SK-N-SH (cell line): ENCODE data around the gene SEC14L5. TPM values are rescaled to one million over a fixed set of nuclear protein-coding genes. Genes with fewer than 3 reads are reported as not detected.

Experiments
- CTCF ChIA-PET: fragments of 300-600, 350-600 bp; formaldehyde crosslinking; extraction: SDS; loops from one replicate; lab custom pipeline; 2021; lab: Yijun Ruan, JAX
- POLR2A ChIA-PET: fragments of 350-600 bp; sonication (Branson Sonifier 250); formaldehyde crosslinking; extraction: SDS; loops from one replicate; lab custom pipeline; 2020; ENCODE audit warnings: antibody characterized with exemption, inconsistent platforms; lab: Yijun Ruan, JAX
- DNase-seq: peaks from one replicate; pipeline ENCODE4 v3.0.0; 2012
- H2AFZ ChIP-seq: fragments of 200-600 bp; sonication (generic); 2 replicates; pipeline ENCODE4 v1.8.1; 2016; ENCODE audit warnings: antibody characterized with exemption, mild to moderate bottlenecking, low read depth
- H3F3A ChIP-seq: fragments of 200-600 bp; sonication (generic); replicated peaks from 2 replicates; pipeline ENCODE3; 2016; ENCODE audit warnings: antibody characterized with exemption, mild to moderate bottlenecking; ENCODE audit not compliant: insufficient read depth
- H3K27ac ChIP-seq, 2 experiments: fragments of 200-500 bp in 1 of 2; fragments of 200-600 bp in 1 of 2; sonication (Bioruptor generic) in 1 of 2; sonication (generic), shearing (Covaris generic) in 1 of 2; 2 replicates each; pipeline versions ENCODE4 v1.5.1 to v1.6.1; 2014 to 2016; ENCODE audit warnings: low read depth in 2 of 2, inconsistent platforms in 1 of 2, low read length in 1 of 2, mild to moderate bottlenecking in 1 of 2, mixed read lengths in 1 of 2
- H3K27me3 ChIP-seq: fragments of 200-600 bp; sonication (generic), shearing (Covaris generic); 2 replicates; pipeline ENCODE4 v1.6.1; 2016; ENCODE audit warnings: mixed run types; ENCODE audit not compliant: insufficient read depth
- H3K36me3 ChIP-seq, 2 experiments: fragments of 200-500 bp in 1 of 2; fragments of 200-600 bp in 1 of 2; sonication (Bioruptor generic) in 1 of 2; sonication (generic) in 1 of 2; replicated peaks in 1 of 2; 2 replicates each; pipeline versions ENCODE3 to v1.5.1; 2014 to 2016; ENCODE audit warnings: low read length in 1 of 2, mild to moderate bottlenecking in 1 of 2; ENCODE audit not compliant: insufficient read depth in 2 of 2, control insufficient read depth in 1 of 2
- H3K4me1 ChIP-seq, 2 experiments: fragments of 200-500 bp in 1 of 2; fragments of 200-600 bp in 1 of 2; sonication (Bioruptor generic) in 1 of 2; sonication (generic), shearing (Covaris generic) in 1 of 2; 2 replicates each; pipeline versions ENCODE4 v1.5.1 to v1.6.1; 2014 to 2016; ENCODE audit warnings: low read depth in 1 of 2, low read length in 1 of 2, mixed run types in 1 of 2; ENCODE audit not compliant: insufficient read depth in 2 of 2, control insufficient read depth in 1 of 2
- H3K4me2 ChIP-seq: fragments of 200-600 bp; sonication (generic), shearing (Covaris generic); 2 replicates; pipeline ENCODE4 v1.6.1; 2017; ENCODE audit warnings: mixed run types
- H3K4me3 ChIP-seq, 2 experiments: fragments of 200-500 bp in 1 of 2; fragments of 200-600 bp in 1 of 2; sonication (Bioruptor generic) in 1 of 2; sonication (generic), shearing (Covaris generic) in 1 of 2; 2 replicates each; pipeline versions ENCODE4 v1.5.1 to v1.8.1; 2014 to 2016; ENCODE audit warnings: low read depth in 2 of 2, inconsistent platforms in 1 of 2, low read length in 1 of 2, mild to moderate bottlenecking in 1 of 2, mixed read lengths in 1 of 2, moderate library complexity in 1 of 2
- H3K79me2 ChIP-seq: fragments of 200-600 bp; sonication (generic); 2 replicates; pipeline ENCODE4 v1.8.1; 2017; ENCODE audit warnings: mild to moderate bottlenecking; ENCODE audit not compliant: insufficient read depth
- H3K9ac ChIP-seq: fragments of 200-600 bp; sonication (generic); 2 replicates; pipeline ENCODE4 v1.6.1; 2017; ENCODE audit warnings: mixed run types
- H3K9me2 ChIP-seq: fragments of 200-600 bp; sonication (generic); 2 replicates; pipeline ENCODE4 v1.6.1; 2017; ENCODE audit warnings: mixed run types
- H3K9me3 ChIP-seq: fragments of 200-600 bp; sonication (generic); 2 replicates; pipeline ENCODE4 v1.6.1; 2017; ENCODE audit warnings: mixed run types, mild to moderate bottlenecking, moderate library complexity
- H4K20me1 ChIP-seq: fragments of 200-600 bp; sonication (generic); 2 replicates; pipeline ENCODE4 v1.6.1; 2017; ENCODE audit warnings: mild to moderate bottlenecking, mixed run types; ENCODE audit not compliant: insufficient read depth
- CTCF ChIP-seq: fragments of 200-600 bp; sonication (generic); IDR thresholded peaks from 2 replicates; pipeline ENCODE4 v1.6.1; 2017; ENCODE audit warnings: antibody characterized with exemption, mild to moderate bottlenecking, moderate library complexity
- EZH2phosphoT487 ChIP-seq: fragments of 200-600 bp; sonication (generic); IDR thresholded peaks from 2 replicates; pipeline ENCODE4 v1.6.1; 2017; ENCODE audit warnings: low read depth, mixed run types, mild to moderate bottlenecking, antibody characterized with exemption, moderate library complexity, borderline replicate concordance
- FOXM1 ChIP-seq: IDR thresholded peaks from 2 replicates; pipeline ENCODE4 v1.4.0; 2012; ENCODE audit warnings: low read depth, mild to moderate bottlenecking
- GABPA ChIP-seq: IDR thresholded peaks from 2 replicates; pipeline ENCODE4 v1.4.0; 2012; ENCODE audit warnings: low read depth, mild to moderate bottlenecking
- GATA2 ChIP-seq: sonication (generic); formaldehyde crosslinking; IDR thresholded peaks from 2 replicates; pipeline ENCODE4 v1.5.0; 2020; ENCODE audit warnings: mild to moderate bottlenecking, missing genetic modification reagents
- MXI1 ChIP-seq: IDR thresholded peaks from 2 replicates; pipeline ENCODE4 v1.6.1; 2012; ENCODE audit warnings: mild to moderate bottlenecking, low read depth, low read length, improper control_type of control experiment
- NFIC ChIP-seq: IDR thresholded peaks from 2 replicates; pipeline ENCODE4 v1.4.0; 2012; ENCODE audit warnings: borderline replicate concordance
- NRF1 ChIP-seq: IDR thresholded peaks from 2 replicates; pipeline ENCODE4 v1.6.1; 2012; ENCODE audit warnings: low read depth, mild to moderate bottlenecking, low read length
- POLR2AphosphoS5 ChIP-seq: IDR thresholded peaks from 2 replicates; pipeline ENCODE4 v1.6.1; 2012; ENCODE audit warnings: low read depth, low read length
- RAD21 ChIP-seq: IDR thresholded peaks from 2 replicates; pipeline ENCODE4 v1.6.1; 2012; ENCODE audit warnings: mild to moderate bottlenecking, low read length
- RFX5 ChIP-seq: IDR thresholded peaks from 2 replicates; pipeline ENCODE4 v1.6.1; 2012; ENCODE audit warnings: mild to moderate bottlenecking, improper control_type of control experiment, low read length
- RXRA ChIP-seq: IDR thresholded peaks from 2 replicates; pipeline ENCODE4 v1.4.0; 2012; ENCODE audit warnings: low read depth, mild to moderate bottlenecking, borderline replicate concordance
- SIN3A ChIP-seq: IDR thresholded peaks from 2 replicates; pipeline ENCODE4 v1.6.1; 2012; ENCODE audit warnings: low read depth, mild to moderate bottlenecking, low read length, moderate library complexity, borderline replicate concordance
- SMC3 ChIP-seq: IDR thresholded peaks from 2 replicates; pipeline ENCODE4 v1.6.1; 2012; ENCODE audit warnings: low read depth, low read length, improper control_type of control experiment
- TAF1 ChIP-seq: IDR thresholded peaks from 2 replicates; pipeline ENCODE4 v1.6.1; 2012; ENCODE audit warnings: low read depth, mild to moderate bottlenecking, low read length, moderate library complexity, borderline replicate concordance
- TCF12 ChIP-seq: IDR thresholded peaks from 2 replicates; pipeline ENCODE4 v1.4.0; 2012
- TEAD4 ChIP-seq: IDR thresholded peaks from 2 replicates; pipeline ENCODE4 v1.4.0; 2012; ENCODE audit warnings: mild to moderate bottlenecking, borderline replicate concordance; ENCODE audit not compliant: insufficient read depth
- USF2 ChIP-seq: fragments of 150-350 bp; IDR thresholded peaks from 2 replicates; pipeline ENCODE4 v1.6.1; 2017; ENCODE audit warnings: antibody characterized with exemption, low read length, low read depth, borderline replicate concordance
- YY1 ChIP-seq: IDR thresholded peaks from 2 replicates; pipeline ENCODE4 v1.4.0; 2012; ENCODE audit warnings: low read depth, mild to moderate bottlenecking
- WGBS: methylation state at CpG from one replicate; pipeline ENCODE4 v1.1.6; 2017; ENCODE audit warnings: low lambda C conversion rate; 5-methylcytosine and 5-hydroxymethylcytosine counted together
- polyA plus RNA-seq, 3 experiments: library from polyadenylated mRNA; depleted of rRNA; stranded (reverse); fragments of >200 nt; gene quantifications; 2 replicates each; pipeline ENCODE4 v1.2.3, GENCODE V29; 2012
- TF ChIP-seq, protein P1 (sequence below): IDR thresholded peaks from 2 replicates; pipeline ENCODE4 v1.4.0; 2012; ENCODE audit warnings: low read depth, borderline replicate concordance
- TF ChIP-seq, protein P2 (sequence below): IDR thresholded peaks from 2 replicates; pipeline ENCODE4 v1.4.0; 2012; ENCODE audit warnings: low read depth, borderline replicate concordance
- TF ChIP-seq, protein P3 (sequence below): IDR thresholded peaks from 2 replicates; pipeline ENCODE4 v1.4.0; 2012; ENCODE audit warnings: low read depth
- TF ChIP-seq, protein P4 (sequence below): IDR thresholded peaks from 2 replicates; pipeline ENCODE4; 2012

The SEC14L5 gene
- polyA plus RNA-seq, 1 of the 3 experiments (the other 2 are of a cell fraction) = 0.08 TPM

DNA sequence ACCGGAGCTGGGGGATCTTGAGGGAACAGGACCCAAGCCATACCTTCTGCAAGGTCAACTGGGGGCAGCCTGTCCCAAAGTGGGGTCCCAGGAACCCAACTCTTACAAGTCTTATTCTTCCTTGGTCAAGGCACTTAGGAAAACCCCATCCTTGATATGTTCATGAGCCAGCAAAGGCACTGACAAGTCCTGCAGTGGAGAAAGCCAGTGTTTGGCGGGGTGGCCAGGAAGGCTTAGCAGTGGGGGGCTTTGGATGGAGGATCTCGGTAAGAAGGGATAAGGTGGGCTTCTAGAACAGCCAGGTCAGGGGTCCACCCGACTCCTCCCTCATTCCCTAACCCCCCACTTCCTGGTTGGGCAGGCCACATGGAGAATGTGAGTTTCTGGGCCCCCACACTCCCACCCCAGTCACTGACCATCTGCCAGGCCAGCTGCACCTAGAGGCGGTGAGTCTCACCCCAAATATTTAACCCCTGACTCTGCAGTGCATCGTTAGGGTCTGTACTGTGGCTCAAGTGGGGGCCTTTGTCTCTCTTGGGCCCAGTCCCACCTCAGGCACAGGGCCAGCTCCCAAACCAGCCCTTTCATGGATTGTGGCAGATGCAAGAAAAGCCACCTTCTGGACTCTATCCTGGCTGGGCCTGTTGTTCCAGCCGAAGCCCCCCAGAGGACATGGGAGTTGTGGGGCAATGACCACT lies 43.5 kb upstream of the SEC14L5 start (continued):
- TF ChIP-seq, protein P1, sequence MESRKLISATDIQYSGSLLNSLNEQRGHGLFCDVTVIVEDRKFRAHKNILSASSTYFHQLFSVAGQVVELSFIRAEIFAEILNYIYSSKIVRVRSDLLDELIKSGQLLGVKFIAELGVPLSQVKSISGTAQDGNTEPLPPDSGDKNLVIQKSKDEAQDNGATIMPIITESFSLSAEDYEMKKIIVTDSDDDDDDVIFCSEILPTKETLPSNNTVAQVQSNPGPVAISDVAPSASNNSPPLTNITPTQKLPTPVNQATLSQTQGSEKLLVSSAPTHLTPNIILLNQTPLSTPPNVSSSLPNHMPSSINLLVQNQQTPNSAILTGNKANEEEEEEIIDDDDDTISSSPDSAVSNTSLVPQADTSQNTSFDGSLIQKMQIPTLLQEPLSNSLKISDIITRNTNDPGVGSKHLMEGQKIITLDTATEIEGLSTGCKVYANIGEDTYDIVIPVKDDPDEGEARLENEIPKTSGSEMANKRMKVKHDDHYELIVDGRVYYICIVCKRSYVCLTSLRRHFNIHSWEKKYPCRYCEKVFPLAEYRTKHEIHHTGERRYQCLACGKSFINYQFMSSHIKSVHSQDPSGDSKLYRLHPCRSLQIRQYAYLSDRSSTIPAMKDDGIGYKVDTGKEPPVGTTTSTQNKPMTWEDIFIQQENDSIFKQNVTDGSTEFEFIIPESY = no peak
- TF ChIP-seq RFX5 = no peak
- TF ChIP-seq NRF1 = no peak
- TF ChIP-seq EZH2phosphoT487 = no peak

DNA sequence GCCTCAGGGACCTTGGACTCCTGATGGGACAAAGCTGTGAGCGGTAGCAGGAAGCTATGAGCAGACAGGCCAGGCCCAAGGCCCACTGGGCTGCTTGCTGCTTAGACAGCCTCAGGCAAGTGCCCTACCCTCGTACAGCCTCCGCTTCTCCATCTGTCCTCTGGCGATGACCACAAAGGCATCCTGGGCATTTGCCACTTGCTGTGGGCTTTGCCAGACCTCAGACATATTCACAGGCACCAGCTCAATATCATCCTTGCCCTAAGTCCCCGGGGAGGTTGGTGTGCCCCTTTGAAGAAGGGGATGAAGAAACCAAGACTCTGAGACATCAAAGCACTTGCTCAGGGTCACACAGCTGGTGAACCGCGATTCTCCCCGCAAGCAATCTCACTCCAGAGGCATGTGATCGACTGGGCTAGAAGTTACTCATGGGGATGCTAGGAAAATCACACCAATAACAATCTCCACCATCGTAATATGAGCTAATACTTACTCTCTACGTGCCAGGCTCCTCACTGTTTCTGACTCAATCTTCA lies 42.8 kb upstream of the SEC14L5 start:
- Histone ChIP-seq H3K79me2 (no peaks in the 10 kb centered on the region), H3F3A (no peaks in the 10 kb centered on the region), H3K4me3 (no peak overlapping the region), H3K4me1 (0 out of 4 replicates have a peak, but pooled peaks cover 0 to 8% of the 10 kb centered on the region in 2 experiments), H3K27ac (no peak overlapping the region), H4K20me1 (no peaks in the 10 kb centered on the region), H3K9me3 (no peaks in the 10 kb centered on the region), H3K36me3 (no peaks in the 10 kb centered on the region), H3K27me3 (no peaks in the 10 kb centered on the region), H3K4me2 (no peak overlapping the region), H3K9me2 (no peaks in the 10 kb centered on the region), H2AFZ (no peak overlapping the region), H3K9ac (no peak overlapping the region)
- ChIA-PET POLR2A (no interaction called here), CTCF (interaction anchor here (0.6 kb wide), 1 partner anchor 10 kb away, joined by 3 read pairs; no protein-coding TSS in a partner anchor)
- no peak for DNase-seq
- WGBS = 69% methylated on average over 9 of the region's 11 CpGs
- TF ChIP-seq NRF1 (no peak), SMC3 (no peak), NFIC (no peak), TEAD4 (no peak), USF2 (no peak), TCF12 (peak; percentile 12; the same call in 1 of the 2 replicates), RXRA (no peak; the same call in 1 of the 2 replicates), SIN3A (no peak), GATA2 (no peak), GABPA (no peak), FOXM1 (no peak), POLR2AphosphoS5 (no peak), YY1 (no peak), CTCF (no peak), MXI1 (no peak), TAF1 (no peak), RAD21 (no peak), RFX5 (no peak)
- TF ChIP-seq, protein P2, sequence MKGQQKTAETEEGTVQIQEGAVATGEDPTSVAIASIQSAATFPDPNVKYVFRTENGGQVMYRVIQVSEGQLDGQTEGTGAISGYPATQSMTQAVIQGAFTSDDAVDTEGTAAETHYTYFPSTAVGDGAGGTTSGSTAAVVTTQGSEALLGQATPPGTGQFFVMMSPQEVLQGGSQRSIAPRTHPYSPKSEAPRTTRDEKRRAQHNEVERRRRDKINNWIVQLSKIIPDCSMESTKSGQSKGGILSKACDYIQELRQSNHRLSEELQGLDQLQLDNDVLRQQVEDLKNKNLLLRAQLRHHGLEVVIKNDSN = no peak
- TF ChIP-seq, protein P3, sequence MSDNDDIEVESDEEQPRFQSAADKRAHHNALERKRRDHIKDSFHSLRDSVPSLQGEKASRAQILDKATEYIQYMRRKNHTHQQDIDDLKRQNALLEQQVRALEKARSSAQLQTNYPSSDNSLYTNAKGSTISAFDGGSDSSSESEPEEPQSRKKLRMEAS = 0 out of 2 replicates have a peak, but pooled peaks have one; percentile 27
- TF ChIP-seq, protein P4, sequence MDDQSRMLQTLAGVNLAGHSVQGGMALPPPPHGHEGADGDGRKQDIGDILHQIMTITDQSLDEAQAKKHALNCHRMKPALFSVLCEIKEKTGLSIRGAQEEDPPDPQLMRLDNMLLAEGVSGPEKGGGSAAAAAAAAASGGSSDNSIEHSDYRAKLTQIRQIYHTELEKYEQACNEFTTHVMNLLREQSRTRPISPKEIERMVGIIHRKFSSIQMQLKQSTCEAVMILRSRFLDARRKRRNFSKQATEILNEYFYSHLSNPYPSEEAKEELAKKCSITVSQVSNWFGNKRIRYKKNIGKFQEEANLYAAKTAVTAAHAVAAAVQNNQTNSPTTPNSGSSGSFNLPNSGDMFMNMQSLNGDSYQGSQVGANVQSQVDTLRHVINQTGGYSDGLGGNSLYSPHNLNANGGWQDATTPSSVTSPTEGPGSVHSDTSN = 0 out of 2 replicates have a peak, but pooled peaks have one; percentile 11
